Central memory CD8-positive, alpha-beta T cell (primary cell): ENCODE data around the gene ARHGAP26.

Source experiments
- ATAC-seq: fragments of 150-1000 bp; cut with Tn5 transposase; replicated peaks from 2 replicates; pipeline ENCODE4 v1.10.0; 2022; ENCODE audit warnings: mild to moderate bottlenecking, moderate FRiP score, moderate number of reproducible peaks; ENCODE audit not compliant: poor library complexity, severe bottlenecking; ENCODE audit errors: extremely low read depth
- DNase-seq, 2 donors: peaks; one replicate each; pipeline ENCODE4 v3.0.0; 2021; ENCODE audit warnings: low spot score in 2 of 2
- H3K27ac Mint-ChIP-seq: one replicate; pipeline ENCODE4 v1.8.0; 2022; ENCODE audit warnings: low read depth, mild to moderate bottlenecking, moderate library complexity, mixed read lengths
- H3K27me3 Mint-ChIP-seq: one replicate; pipeline ENCODE4 v1.8.0; 2022; ENCODE audit warnings: mixed read lengths
- H3K36me3 Mint-ChIP-seq: one replicate; pipeline ENCODE4 v1.8.0; 2022; ENCODE audit warnings: mild to moderate bottlenecking, moderate library complexity, mixed read lengths; ENCODE audit not compliant: insufficient read depth
- H3K4me1 Mint-ChIP-seq: one replicate; pipeline ENCODE4 v1.8.0; 2022; ENCODE audit warnings: mixed read lengths
- H3K4me3 Mint-ChIP-seq: one replicate; pipeline ENCODE4 v1.8.0; 2022; ENCODE audit warnings: mild to moderate bottlenecking, moderate library complexity, mixed read lengths
- H3K9me3 Mint-ChIP-seq: one replicate; pipeline ENCODE4 v1.8.0; 2022; ENCODE audit warnings: mixed read lengths

The ARHGAP26 gene

DNA sequence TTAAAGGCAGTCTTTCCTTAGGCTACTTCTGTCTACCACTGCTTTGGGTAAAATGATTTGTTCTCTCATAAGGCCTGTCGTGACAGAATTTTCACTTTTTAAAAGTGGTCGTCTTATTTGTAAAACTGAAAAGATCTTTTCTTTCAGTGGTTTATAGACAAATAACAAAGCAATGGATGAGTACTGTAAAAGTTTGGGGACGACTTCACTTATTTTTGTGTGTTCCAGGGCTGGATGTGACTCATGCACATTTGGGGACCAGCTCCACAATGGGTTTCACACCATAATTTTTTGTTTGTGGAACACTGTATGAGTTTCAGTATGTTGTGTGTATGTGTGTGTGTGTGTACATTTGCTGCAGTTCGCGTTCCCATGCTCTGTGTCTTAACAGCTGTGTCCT lies 53.6 kb downstream of the ARHGAP26 start:
- no peaks in the 10 kb centered on the region for H3K36me3 Mint-ChIP-seq
- H3K27ac Mint-ChIP-seq = peak overlapping the region; percentile 36
- no peaks in the 10 kb centered on the region for H3K9me3 Mint-ChIP-seq
- no peak for DNase-seq
- ATAC-seq = no peak
- no peak overlapping the region for H3K4me3 Mint-ChIP-seq
- H3K27me3 Mint-ChIP-seq = no peaks in the 10 kb centered on the region
- H3K4me1 Mint-ChIP-seq = peaks cover 92% of the 10 kb centered on the region

GRCh38 chr5:142824391-142824790 lies 54.2 kb downstream of the ARHGAP26 start:
- ATAC-seq (no peak), DNase-seq (no peak)
- Mint-ChIP-seq H3K27ac (peak overlapping the region; percentile 36), H3K9me3 (no peaks in the 10 kb centered on the region), H3K4me1 (peaks cover 92% of the 10 kb centered on the region), H3K27me3 (no peaks in the 10 kb centered on the region), H3K4me3 (no peak overlapping the region), H3K36me3 (no peaks in the 10 kb centered on the region)

GRCh38 chr5:142825378-142826089 lies 55.4 kb downstream of the ARHGAP26 start:
- no peaks in the 10 kb centered on the region for H3K27me3 Mint-ChIP-seq
- H3K4me1 Mint-ChIP-seq = peaks cover 96% of the 10 kb centered on the region
- H3K27ac Mint-ChIP-seq = peak overlapping the region; percentile 36
- DNase-seq (no peak), ATAC-seq (no peak)
- no peak overlapping the region for H3K4me3 Mint-ChIP-seq
- no peaks in the 10 kb centered on the region for H3K9me3 Mint-ChIP-seq
- no peaks in the 10 kb centered on the region for H3K36me3 Mint-ChIP-seq

GRCh38 chr5:142826093-142826492 lies 55.9 kb downstream of the ARHGAP26 start:
- Mint-ChIP-seq H3K9me3 (no peaks in the 10 kb centered on the region), H3K27me3 (no peaks in the 10 kb centered on the region), H3K36me3 (no peaks in the 10 kb centered on the region), H3K4me1 (peaks cover 96% of the 10 kb centered on the region), H3K27ac (no peak overlapping the region), H3K4me3 (no peak overlapping the region)
- DNase-seq (no peak), ATAC-seq (no peak)

GRCh38 chr5:142826741-142827492 lies 56.7 kb downstream of the ARHGAP26 start:
- H3K36me3 Mint-ChIP-seq = no peaks in the 10 kb centered on the region
- DNase-seq = no peak
- H3K4me3 Mint-ChIP-seq = peak overlapping the region; percentile 39
- ATAC-seq = peak; percentile 57
- no peaks in the 10 kb centered on the region for H3K9me3 Mint-ChIP-seq
- H3K27me3 Mint-ChIP-seq = no peaks in the 10 kb centered on the region
- H3K4me1 Mint-ChIP-seq = peaks cover 100% of the 10 kb centered on the region
- peak overlapping the region; percentile 32 for H3K27ac Mint-ChIP-seq

- ATAC-seq = no peak
- Mint-ChIP-seq H3K27ac (no peak overlapping the region), H3K36me3 (no peaks in the 10 kb centered on the region), H3K4me1 (peaks cover 97% of the 10 kb centered on the region), H3K9me3 (no peaks in the 10 kb centered on the region), H3K4me3 (no peak overlapping the region), H3K27me3 (no peaks in the 10 kb centered on the region)
- no peak for DNase-seq
These were observed 57.9 kb downstream of the ARHGAP26 start for GRCh38 chr5:142827934-142828576.

DNA sequence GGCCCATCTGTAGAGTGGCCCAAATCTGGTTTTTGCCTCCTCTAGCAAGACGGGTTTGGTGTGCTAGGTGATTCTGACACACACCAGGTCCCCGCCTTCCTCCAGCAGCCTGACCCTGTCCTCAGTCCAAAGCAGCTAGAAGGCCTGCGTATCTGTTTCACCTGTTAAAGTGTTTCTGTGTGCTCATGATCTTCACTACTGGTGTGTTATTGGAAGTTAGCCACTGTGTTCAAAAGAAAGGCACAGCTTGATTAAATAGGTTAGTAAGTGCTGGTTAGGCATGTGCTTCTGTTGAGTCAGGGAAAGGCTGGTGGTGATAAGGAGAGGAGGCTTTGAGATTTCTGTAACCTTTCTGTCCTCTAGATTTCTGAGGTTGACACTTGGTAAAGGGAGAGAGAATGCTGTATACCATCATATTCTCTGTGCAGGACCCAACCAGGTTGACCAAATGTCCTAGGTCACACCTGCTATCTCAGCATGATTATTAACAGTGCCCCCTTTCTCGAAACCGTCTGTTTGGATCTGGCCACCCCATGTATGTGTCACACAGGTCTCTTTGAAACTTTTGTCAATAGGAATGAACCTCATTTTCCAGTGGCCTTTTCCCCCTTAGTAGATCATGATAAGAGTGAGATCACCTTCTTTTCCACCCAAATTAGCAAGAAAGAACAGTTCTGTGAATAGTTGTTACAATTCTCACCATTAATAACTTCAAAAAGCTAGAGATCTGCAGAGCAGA lies 58.8 kb downstream of the ARHGAP26 start:
- Mint-ChIP-seq H3K4me3 (no peak overlapping the region), H3K9me3 (no peaks in the 10 kb centered on the region), H3K27me3 (no peaks in the 10 kb centered on the region), H3K36me3 (no peaks in the 10 kb centered on the region), H3K27ac (no peak overlapping the region), H3K4me1 (peaks cover 94% of the 10 kb centered on the region)
- ATAC-seq (no peak), DNase-seq (no peak)

DNA sequence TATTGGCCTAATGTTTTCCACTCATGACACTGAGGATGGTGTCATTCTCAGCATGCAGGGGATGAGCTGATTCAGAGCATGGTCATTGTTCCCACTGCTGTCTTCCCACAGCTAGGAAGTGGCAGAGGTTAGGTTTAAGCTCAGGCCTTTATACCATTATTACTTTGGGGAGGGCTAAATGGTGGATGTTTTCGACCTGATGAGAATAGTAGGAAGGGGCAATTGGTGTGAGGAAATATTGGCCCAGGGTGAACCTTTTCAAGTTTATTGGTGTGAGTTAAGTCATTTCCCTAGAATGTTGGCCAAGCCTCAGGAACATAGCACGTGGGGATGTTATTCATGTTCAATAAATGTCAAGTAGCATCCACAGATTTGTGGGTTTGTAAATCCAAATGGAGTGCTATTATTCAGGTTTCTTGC lies 59.6 kb downstream of the ARHGAP26 start:
- Mint-ChIP-seq H3K27me3 (no peaks in the 10 kb centered on the region), H3K36me3 (peaks cover under 1% of the 10 kb centered on the region), H3K27ac (no peak overlapping the region), H3K9me3 (no peaks in the 10 kb centered on the region), H3K4me3 (no peak overlapping the region), H3K4me1 (peaks cover 92% of the 10 kb centered on the region)
- ATAC-seq (no peak), DNase-seq (no peak)

- DNase-seq = no peak
- H3K9me3 Mint-ChIP-seq = no peaks in the 10 kb centered on the region
- no peak overlapping the region for H3K4me3 Mint-ChIP-seq
- peaks cover 92% of the 10 kb centered on the region for H3K4me1 Mint-ChIP-seq
- H3K36me3 Mint-ChIP-seq = peaks cover 2% of the 10 kb centered on the region
- H3K27ac Mint-ChIP-seq = no peak overlapping the region
- H3K27me3 Mint-ChIP-seq = no peaks in the 10 kb centered on the region
- no peak for ATAC-seq
These were observed 60.2 kb downstream of the ARHGAP26 start for GRCh38 chr5:142830241-142831008.

- no peaks in the 10 kb centered on the region for H3K27me3 Mint-ChIP-seq
- no peak for DNase-seq
- no peaks in the 10 kb centered on the region for H3K9me3 Mint-ChIP-seq
- peaks cover 2% of the 10 kb centered on the region for H3K36me3 Mint-ChIP-seq
- no peak overlapping the region for H3K4me3 Mint-ChIP-seq
- no peak overlapping the region for H3K27ac Mint-ChIP-seq
- H3K4me1 Mint-ChIP-seq = peaks cover 92% of the 10 kb centered on the region
- ATAC-seq = no peak
These were observed 60.8 kb downstream of the ARHGAP26 start for GRCh38 chr5:142831009-142831383.

DNA sequence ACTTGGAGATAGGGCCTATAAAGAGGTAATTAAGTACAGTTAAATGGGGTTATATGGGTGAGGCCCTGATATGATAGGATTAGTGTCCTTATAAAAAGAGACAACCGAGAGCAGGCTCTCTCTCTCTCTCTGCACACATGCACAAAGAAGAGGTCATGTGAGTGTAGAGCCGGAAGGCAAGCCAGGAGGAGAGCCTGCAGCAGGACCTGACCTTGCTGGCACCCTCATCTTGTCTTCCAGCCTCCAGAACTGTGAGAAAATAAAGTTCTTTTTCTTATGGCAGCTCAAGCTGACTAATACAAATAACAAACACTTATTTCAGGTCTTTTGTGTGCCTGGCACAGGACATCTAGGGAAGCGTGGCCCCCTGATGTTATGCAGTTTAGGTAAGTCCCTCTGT lies 62.1 kb downstream of the ARHGAP26 start:
- Mint-ChIP-seq H3K4me1 (peaks cover 92% of the 10 kb centered on the region), H3K36me3 (peaks cover 3% of the 10 kb centered on the region), H3K9me3 (no peaks in the 10 kb centered on the region), H3K27me3 (no peaks in the 10 kb centered on the region), H3K27ac (no peak overlapping the region), H3K4me3 (no peak overlapping the region)
- ATAC-seq (no peak), DNase-seq (no peak)
